ENCODE data around the gene ZNF485. TPM values are rescaled to one million over a fixed set of nuclear protein-coding genes. Genes with fewer than 3 reads are reported as not detected.

ZNF485 gene
- polyA plus RNA-seq, 1 of the 3 experiments (the other 2 are of a cell fraction): 3.0 TPM

DNA sequence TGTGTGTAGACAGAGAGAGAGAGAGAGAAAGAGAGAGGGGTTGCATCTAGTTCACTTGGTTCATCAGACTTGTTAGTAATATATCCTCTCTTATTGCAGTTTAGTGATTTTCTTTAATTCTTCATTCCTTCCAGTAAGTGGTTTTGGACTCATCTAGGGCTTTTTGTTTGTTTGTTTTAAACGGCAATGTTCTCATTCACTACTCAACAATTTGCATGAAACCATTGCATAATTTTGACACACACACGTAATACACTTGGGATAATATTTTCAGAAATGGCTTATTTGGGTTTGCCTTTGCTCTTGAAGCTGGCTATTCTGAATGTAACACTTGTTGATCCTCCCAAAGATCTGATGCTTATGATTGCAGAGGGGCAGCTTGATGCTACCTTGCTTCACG, 58.8 kb downstream of the ZNF485 start:
- no peak overlapping the region for H3K27ac ChIP-seq (ENCODE audit: low read depth in 2 of 2, low read length in 1 of 2)
- POLR2A ChIA-PET: no interaction called here
- no peak for TF ChIP-seq ELF1 (IDR thresholded peaks at IDR 0.05)
- no peak for TF ChIP-seq RXRA (IDR thresholded peaks at IDR 0.05; ENCODE audit: borderline replicate concordance, low read depth)
- TF ChIP-seq, protein P1, sequence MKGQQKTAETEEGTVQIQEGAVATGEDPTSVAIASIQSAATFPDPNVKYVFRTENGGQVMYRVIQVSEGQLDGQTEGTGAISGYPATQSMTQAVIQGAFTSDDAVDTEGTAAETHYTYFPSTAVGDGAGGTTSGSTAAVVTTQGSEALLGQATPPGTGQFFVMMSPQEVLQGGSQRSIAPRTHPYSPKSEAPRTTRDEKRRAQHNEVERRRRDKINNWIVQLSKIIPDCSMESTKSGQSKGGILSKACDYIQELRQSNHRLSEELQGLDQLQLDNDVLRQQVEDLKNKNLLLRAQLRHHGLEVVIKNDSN (IDR thresholded peaks at IDR 0.05; ENCODE audit: borderline replicate concordance, low read depth): no peak
- TF ChIP-seq RFX5 (IDR thresholded peaks at IDR 0.05; ENCODE audit: low read length): no peak
- no peak for TF ChIP-seq YY1 (IDR thresholded peaks at IDR 0.05; ENCODE audit: low read depth)
- TF ChIP-seq RAD21 (IDR thresholded peaks at IDR 0.05; ENCODE audit: low read length): no peak
- TF ChIP-seq CHD2 (IDR thresholded peaks at IDR 0.05; ENCODE audit: low read length, partially characterized antibody): no peak
- TF ChIP-seq SIN3A (IDR thresholded peaks at IDR 0.05; ENCODE audit: borderline replicate concordance, low read depth, low read length): no peak
- no peak for TF ChIP-seq JUND (IDR thresholded peaks at IDR 0.05)
- H3K4me3 ChIP-seq (ENCODE audit: low read depth in 2 of 2, low read length in 1 of 2): no peak overlapping the region
- H3F3A ChIP-seq (replicated peaks; ENCODE audit: insufficient read depth): no peaks in the 10 kb centered on the region
- H3K36me3 ChIP-seq (replicated peaks in 1 of 2; ENCODE audit: control insufficient read depth in 1 of 2, insufficient read depth in 2 of 2, low read length in 1 of 2): no peaks in the 10 kb centered on the region
- 8% methylated on average over 3 of the region's 3 CpGs for WGBS (ENCODE audit: low lambda C conversion rate)
- DNase-seq: no peak
- H4K20me1 ChIP-seq (ENCODE audit: insufficient read depth): no peaks in the 10 kb centered on the region
- no peaks in the 10 kb centered on the region for H3K79me2 ChIP-seq (ENCODE audit: insufficient read depth)
- H3K4me1 ChIP-seq (ENCODE audit: control insufficient read depth in 1 of 2, insufficient read depth in 2 of 2, low read depth in 1 of 2, low read length in 1 of 2): no peaks in the 10 kb centered on the region
- no peak overlapping the region for H3K9ac ChIP-seq
- CTCF ChIA-PET: interaction anchor here (0.9 kb wide), 1 partner anchor 1192 kb away, joined by 3 read pairs; no protein-coding TSS in a partner anchor
- no peak overlapping the region for H2AFZ ChIP-seq (ENCODE audit: low read depth)
- H3K4me2 ChIP-seq: no peak overlapping the region
- H3K9me3 ChIP-seq: no peaks in the 10 kb centered on the region
- no peaks in the 10 kb centered on the region; the same call in 1 of the 2 replicates for H3K27me3 ChIP-seq (ENCODE audit: insufficient read depth)
- H3K9me2 ChIP-seq: no peaks in the 10 kb centered on the region

DNA sequence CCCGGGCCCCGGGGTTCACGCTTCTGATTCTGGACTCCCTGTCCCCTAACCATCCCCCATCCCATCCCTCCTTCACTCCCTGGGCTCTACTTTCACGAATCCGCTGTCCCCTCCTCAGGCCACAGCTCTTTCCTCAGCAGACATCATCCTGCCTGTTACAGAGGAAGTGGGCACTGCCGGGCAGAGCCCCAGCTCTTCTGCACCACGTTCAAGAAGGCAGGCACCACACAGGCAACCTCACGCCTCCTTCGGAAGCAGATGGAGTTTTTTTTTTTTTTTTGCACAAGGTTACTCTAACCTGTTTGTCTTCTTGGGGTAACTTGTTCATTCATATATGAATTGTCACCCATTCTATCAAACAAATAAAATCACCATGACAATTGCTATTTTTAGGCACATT, 60.3 kb downstream of the ZNF485 start:
- WGBS (ENCODE audit: low lambda C conversion rate): 55% methylated on average over 9 of the region's 9 CpGs
- no peak overlapping the region for H3K4me2 ChIP-seq
- CTCF ChIA-PET: interaction anchor here (0.8 to 9.6 kb wide), 5 partner anchors 23 to 1198 kb away, joined by 3 to 142 read pairs (median 6); partner anchors contain the start of gene CXCL12
- no peak overlapping the region for H2AFZ ChIP-seq (ENCODE audit: low read depth)
- H3K79me2 ChIP-seq (ENCODE audit: insufficient read depth): no peaks in the 10 kb centered on the region
- no peaks in the 10 kb centered on the region for H3K9me3 ChIP-seq
- H3K27me3 ChIP-seq (ENCODE audit: insufficient read depth): no peaks in the 10 kb centered on the region; the same call in 1 of the 2 replicates
- DNase-seq: no peak
- no peak overlapping the region for H3K9ac ChIP-seq
- TF ChIP-seq, protein P2, sequence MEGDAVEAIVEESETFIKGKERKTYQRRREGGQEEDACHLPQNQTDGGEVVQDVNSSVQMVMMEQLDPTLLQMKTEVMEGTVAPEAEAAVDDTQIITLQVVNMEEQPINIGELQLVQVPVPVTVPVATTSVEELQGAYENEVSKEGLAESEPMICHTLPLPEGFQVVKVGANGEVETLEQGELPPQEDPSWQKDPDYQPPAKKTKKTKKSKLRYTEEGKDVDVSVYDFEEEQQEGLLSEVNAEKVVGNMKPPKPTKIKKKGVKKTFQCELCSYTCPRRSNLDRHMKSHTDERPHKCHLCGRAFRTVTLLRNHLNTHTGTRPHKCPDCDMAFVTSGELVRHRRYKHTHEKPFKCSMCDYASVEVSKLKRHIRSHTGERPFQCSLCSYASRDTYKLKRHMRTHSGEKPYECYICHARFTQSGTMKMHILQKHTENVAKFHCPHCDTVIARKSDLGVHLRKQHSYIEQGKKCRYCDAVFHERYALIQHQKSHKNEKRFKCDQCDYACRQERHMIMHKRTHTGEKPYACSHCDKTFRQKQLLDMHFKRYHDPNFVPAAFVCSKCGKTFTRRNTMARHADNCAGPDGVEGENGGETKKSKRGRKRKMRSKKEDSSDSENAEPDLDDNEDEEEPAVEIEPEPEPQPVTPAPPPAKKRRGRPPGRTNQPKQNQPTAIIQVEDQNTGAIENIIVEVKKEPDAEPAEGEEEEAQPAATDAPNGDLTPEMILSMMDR (IDR thresholded peaks at IDR 0.05): no peak
- TF ChIP-seq TAF1 (IDR thresholded peaks at IDR 0.05; ENCODE audit: borderline replicate concordance, low read depth, low read length) (no peak), TEAD4 (IDR thresholded peaks at IDR 0.05; ENCODE audit: borderline replicate concordance, insufficient read depth) (no peak), GATA2 (CRISPR knock-in tag; IDR thresholded peaks at IDR 0.05) (no peak), EP300 (IDR thresholded peaks at IDR 0.05; ENCODE audit: borderline replicate concordance in 1 of 2, low read depth in 1 of 2, low read length in 1 of 2) (no peak), YY1 (IDR thresholded peaks at IDR 0.05; ENCODE audit: low read depth) (no peak), RAD21 (IDR thresholded peaks at IDR 0.05; ENCODE audit: low read length) (no peak), NRF1 (IDR thresholded peaks at IDR 0.05; ENCODE audit: low read depth, low read length) (no peak), RCOR1 (IDR thresholded peaks at IDR 0.05; ENCODE audit: low read length) (no peak), MEF2A (IDR thresholded peaks at IDR 0.05; ENCODE audit: borderline replicate concordance, low read depth) (no peak), RXRA (IDR thresholded peaks at IDR 0.05; ENCODE audit: borderline replicate concordance, low read depth) (no peak), SMC3 (IDR thresholded peaks at IDR 0.05; ENCODE audit: low read depth, low read length) (no peak), FOXJ3 (CRISPR knock-in tag; IDR thresholded peaks at IDR 0.05) (no peak), POLR2AphosphoS5 (IDR thresholded peaks at IDR 0.05; ENCODE audit: low read depth, low read length) (no peak), GABPA (IDR thresholded peaks at IDR 0.05; ENCODE audit: low read depth) (no peak)
- no peak overlapping the region for H3K27ac ChIP-seq (ENCODE audit: low read depth in 2 of 2, low read length in 1 of 2)
- no peak overlapping the region for H3K4me3 ChIP-seq (ENCODE audit: low read depth in 2 of 2, low read length in 1 of 2)
- H3F3A ChIP-seq (replicated peaks; ENCODE audit: insufficient read depth): no peaks in the 10 kb centered on the region
- H3K4me1 ChIP-seq (ENCODE audit: control insufficient read depth in 1 of 2, insufficient read depth in 2 of 2, low read depth in 1 of 2, low read length in 1 of 2): no peaks in the 10 kb centered on the region
- POLR2A ChIA-PET: interaction anchor here (1.0 kb wide), 1 partner anchor 18 kb away, joined by 7 read pairs; the partner anchor contains the start of gene ZNF32
- no peaks in the 10 kb centered on the region for H3K9me2 ChIP-seq
- H4K20me1 ChIP-seq (ENCODE audit: insufficient read depth): no peaks in the 10 kb centered on the region
- no peaks in the 10 kb centered on the region for H3K36me3 ChIP-seq (replicated peaks in 1 of 2; ENCODE audit: control insufficient read depth in 1 of 2, insufficient read depth in 2 of 2, low read length in 1 of 2)
